Measurements from ENCODE around the gene DCAF5. TPM values are rescaled to one million over a fixed set of nuclear protein-coding genes. Genes with fewer than 3 reads are reported as not detected.

The DCAF5 gene
- total and polyA plus RNA-seq, 12 donors, result 14.1 to 63.1 (median 57.4) TPM

- Histone ChIP-seq H3K27me3 (no peaks in the 10 kb centered on the region), H3K27ac (peak overlapping the region in 7 of 10 donors; percentile 18 to 80 (median 45)), H3K9me3 (no peaks in the 10 kb centered on the region), H3K4me1 (peaks cover 3 to 66% (median 32%) of the 10 kb centered on the region in 9 donors), H3K4me3 (no peak overlapping the region), H3K36me3 (no peaks in the 10 kb centered on the region)
- ATAC-seq, result peak in 5 of 8 donors; percentile 30 to 57 (median 50)
- intact Hi-C loops (cut with DNase I), result loop anchor here in 1 of 10 donors (10.0 kb wide), 1 partner anchor 53 kb away; no protein-coding TSS in a partner anchor
- 47 to 58% methylated on average over 7 of the region's 7 CpGs for WGBS, 2 donors
- no peak for DNase-seq
- TF ChIP-seq CTCF (IDR thresholded peaks at IDR 0.05), result no peak
Measured at GRCh38 chr14:69037790-69038454, 115.0 kb downstream of the DCAF5 start.

- Histone ChIP-seq H3K36me3 (no peaks in the 10 kb centered on the region), H3K4me3 (no peak overlapping the region), H3K9me3 (no peaks in the 10 kb centered on the region), H3K27me3 (no peaks in the 10 kb centered on the region), H3K4me1 (peaks cover 3 to 56% (median 27%) of the 10 kb centered on the region in 9 donors), H3K27ac (peak overlapping the region in 3 of 10 donors; percentile 44 to 80 (median 75))
- no peak for TF ChIP-seq CTCF (IDR thresholded peaks at IDR 0.05)
- WGBS, 2 donors, result 78 to 81% methylated on average over 10 of the region's 10 CpGs
- no peak for DNase-seq
- peak in 5 of 8 donors; percentile 22 to 56 (median 28) for ATAC-seq
- intact Hi-C loops (cut with DNase I), result loop anchor here in 1 of 10 donors (10.0 kb wide), 1 partner anchor 52 kb away; no protein-coding TSS in a partner anchor
Measured at GRCh38 chr14:69036757-69037506, 116.0 kb downstream of the DCAF5 start.

GRCh38 chr14:69034612-69035262 is 118.2 kb downstream of the DCAF5 start:
- peak in 3 of 9 donors; percentile 31 to 44 (median 44) for TF ChIP-seq CTCF (IDR thresholded peaks at IDR 0.05)
- intact Hi-C loops (cut with DNase I), result loop anchor here in 1 of 10 donors (10.0 kb wide), 1 partner anchor 50 kb away; no protein-coding TSS in a partner anchor
- ATAC-seq (peak in 6 of 8 donors; percentile 26 to 70 (median 56)), DNase-seq (peak in 1 of 2 donors; percentile 45)
- peaks cover 3 to 48% (median 27%) of the 10 kb centered on the region in 9 donors for H3K4me1 ChIP-seq
- peak overlapping the region in 2 of 10 donors; percentile 12 to 23 for H3K27ac ChIP-seq
- H3K36me3 ChIP-seq, result no peaks in the 10 kb centered on the region
- no peaks in the 10 kb centered on the region for H3K9me3 ChIP-seq
- WGBS, 2 donors, result 67 to 78% methylated on average over 7 of the region's 7 CpGs
- no peak overlapping the region for H3K4me3 ChIP-seq
- no peaks in the 10 kb centered on the region for H3K27me3 ChIP-seq
